Fibroblast of skin of left biceps (primary cell): ENCODE results near the gene SASH3.
"Not testable (repeated sequence)": the region's sequence is repeated elsewhere in the genome, so short reads cannot be mapped to it uniquely, and the experiment has no call there.

Source experiments
- DNase-seq, 2 experiments: peaks; one replicate each; pipeline ENCODE4 v3.0.0-alpha.2; 2013; ENCODE audit warnings: low read depth in 2 of 2

The SASH3 gene

DNA sequence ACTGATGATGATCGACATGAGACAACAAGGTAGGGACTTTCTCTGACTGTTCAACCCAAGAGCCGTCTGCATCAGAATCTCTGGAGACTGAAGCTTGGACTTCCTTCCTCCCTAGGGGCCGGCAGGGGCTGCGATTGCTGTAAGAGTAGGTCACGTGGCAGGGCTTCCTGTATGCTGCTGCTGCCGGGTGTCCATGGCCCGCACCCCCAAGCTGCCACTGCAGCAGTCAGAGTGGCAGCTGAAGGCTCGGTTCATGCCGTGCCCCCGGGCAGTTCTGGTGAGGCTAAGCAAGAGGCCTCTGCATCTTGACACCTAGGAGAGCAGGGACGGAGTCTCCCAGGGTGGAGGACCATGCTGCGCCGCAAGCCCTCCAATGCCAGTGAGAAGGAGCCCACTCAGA, at the start of gene SASH3:
TSS of gene SASH3 (plus strand) at position 203 of the 400 bp plus-strand sequence. CDS start at position 352, 149 bp downstream.
- no peak for DNase-seq

DNA sequence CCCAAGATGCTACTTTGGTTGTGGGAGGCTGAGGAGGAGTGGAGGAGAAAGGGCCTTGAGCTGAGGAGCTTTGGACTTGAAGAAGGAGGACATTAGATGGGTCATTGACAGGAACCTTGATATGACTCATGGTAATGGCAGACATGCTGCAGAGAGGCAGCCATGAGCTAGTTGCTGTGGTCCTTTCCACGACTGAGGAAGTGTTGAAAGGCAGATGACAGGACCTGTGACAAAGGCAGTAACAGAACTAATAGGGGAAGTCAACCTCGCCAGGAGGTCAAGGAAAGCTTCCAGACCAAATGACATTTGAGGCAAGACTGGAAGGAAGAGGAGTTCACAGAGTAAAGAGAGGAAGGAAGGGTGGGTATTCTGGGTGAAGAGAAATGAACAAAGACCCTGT, 48.5 kb upstream of the SASH3 start:
- DNase-seq, result no peak

DNA sequence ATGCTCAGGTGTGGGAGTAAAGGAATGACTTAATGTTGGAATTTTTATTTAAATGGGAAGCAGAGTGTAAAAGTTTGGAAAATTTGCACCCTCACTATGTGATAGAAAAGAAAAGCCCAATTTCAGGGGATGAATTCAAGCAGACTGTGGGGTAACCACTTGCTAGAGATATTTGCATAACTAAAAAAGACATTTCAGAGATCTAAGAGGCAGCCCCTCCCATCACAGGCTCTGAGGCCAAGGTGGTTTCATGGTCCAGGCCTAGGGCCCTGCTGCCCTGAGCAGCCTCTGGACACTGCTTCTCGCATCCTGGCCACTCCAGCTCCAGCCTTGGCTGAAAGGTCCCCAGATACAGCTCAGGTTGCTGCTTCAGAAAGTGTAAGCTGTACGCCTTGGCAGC, 46.9 kb upstream of the SASH3 start:
- no peak for DNase-seq

DNA sequence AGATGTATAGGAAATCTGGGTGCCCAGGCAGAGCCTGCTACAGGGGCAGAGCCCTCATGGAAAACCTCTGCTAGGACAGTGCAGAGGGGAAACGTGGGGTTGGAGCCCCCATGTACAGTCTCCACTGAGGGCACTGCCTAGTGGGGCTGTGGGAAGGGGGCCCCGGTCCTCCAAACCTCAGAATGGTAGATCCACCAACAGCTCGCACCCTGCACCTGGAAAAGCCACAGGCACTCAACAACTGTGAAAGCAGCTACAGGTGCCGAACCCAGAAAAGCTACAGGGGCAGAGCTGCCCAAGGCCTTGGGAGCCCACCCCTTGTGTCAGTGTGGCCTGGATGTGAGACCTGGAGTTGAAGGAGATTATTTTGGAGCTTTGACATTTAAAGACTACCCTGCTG, 46.4 kb upstream of the SASH3 start:
- no peak for DNase-seq

DNA sequence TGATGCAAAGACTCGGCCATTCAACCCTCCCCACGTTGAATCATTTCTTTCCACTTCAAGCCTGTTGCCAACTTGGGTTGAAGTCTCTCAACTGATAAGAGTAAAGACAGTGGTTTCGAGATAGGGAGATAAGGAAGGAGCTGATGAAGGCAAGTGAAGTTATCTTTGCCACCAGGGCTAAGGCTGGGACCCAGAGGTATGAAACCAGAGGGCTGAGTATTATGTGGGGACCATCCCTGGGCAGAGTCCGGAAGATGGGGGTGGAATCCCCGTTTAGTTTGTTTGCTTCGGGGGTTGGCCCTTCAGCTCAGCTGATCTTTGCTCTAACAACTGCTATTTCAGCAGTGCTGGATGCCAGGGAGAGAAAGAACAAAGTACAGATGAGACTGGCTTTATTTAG, 43.3 kb upstream of the SASH3 start:
- no peak for DNase-seq

DNA sequence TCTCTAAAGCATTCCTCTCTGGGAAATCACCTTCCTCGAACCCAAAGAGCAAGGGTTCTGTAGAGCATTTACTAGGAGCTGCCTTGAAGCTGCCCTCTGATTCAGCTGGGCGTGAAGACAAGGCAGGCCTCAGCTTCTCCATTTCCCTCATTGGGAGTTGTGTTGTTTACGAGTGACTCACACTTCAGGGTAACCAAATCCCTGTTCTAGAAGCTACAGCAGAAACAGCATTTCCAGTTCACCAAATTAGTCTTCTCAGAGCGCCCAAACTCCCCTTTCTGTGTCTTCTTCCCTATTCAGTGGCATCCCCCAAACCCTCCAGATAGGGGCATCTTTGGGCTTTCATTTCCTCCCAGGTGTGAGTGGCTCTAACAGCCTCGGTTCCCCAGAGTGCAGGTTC, 41.8 kb upstream of the SASH3 start:
- DNase-seq, result no peak

DNA sequence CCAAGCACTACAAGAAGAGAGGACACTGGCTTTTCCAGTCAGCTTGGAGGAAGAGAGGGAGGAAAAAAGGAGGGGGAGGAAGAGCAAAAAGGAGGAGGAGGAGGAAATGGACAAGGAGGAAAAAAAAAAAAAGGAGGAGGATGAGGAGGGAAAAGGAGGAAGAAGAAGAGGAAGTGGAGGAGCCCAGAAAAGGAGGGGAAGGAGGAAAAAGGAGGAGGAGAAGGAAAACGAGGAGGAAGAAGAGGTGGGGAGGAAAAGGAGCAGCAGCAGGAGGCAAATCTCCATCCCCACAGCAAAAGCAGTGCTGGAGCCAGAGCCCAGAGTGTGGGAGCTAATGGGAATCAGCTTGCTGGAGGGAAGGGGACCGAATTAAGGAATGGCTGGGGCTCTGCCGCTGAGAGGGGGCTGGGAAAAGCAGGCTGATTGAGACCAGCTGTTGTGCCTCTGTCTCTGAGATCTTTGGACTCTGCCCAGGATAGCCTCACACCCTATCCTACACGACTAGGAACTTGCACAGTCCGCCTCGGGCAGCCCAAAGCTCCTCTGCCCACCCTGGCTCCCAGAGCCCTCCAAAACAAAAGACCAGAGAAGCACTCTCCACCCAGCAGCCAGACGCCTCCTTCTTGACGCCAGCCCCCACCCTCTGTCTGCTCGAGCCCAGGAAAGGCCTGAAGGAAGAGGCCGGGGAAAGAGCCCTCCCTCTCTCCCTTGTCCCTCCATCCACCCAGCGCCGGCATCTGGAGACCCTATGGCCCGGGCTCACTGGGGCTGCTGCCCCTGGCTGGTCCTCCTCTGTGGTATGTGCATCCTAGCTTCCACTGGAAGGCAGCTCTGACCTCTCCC, 41.1 kb upstream of the SASH3 start, which contains the start of gene XPNPEP2:
TSS of gene XPNPEP2 (plus strand) at position 514 of the 843 bp plus-strand sequence. CDS start at position 749, 235 bp downstream.
- peak; percentile 54 to 56 for DNase-seq

DNA sequence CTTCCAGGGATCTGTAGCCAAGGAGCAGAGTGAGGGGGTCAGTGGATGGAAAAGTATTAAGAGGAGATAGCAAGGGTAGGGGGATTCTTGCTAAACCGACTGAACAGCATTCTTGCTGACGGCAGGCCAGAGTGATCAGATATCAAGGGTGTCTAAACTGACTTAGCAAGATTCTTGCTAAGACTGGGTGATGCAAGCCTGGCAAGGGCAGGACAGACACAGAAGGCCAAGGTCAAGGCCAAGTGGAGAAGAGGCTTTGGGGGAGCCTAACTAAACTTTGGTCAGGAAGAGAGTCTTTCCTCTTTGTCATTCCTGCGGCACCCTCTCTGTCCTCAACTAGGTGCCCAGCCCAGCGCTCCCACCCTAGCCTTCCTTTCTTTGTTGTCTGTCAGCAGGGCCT, 40.2 kb upstream of the SASH3 start:
- no peak for DNase-seq

DNA sequence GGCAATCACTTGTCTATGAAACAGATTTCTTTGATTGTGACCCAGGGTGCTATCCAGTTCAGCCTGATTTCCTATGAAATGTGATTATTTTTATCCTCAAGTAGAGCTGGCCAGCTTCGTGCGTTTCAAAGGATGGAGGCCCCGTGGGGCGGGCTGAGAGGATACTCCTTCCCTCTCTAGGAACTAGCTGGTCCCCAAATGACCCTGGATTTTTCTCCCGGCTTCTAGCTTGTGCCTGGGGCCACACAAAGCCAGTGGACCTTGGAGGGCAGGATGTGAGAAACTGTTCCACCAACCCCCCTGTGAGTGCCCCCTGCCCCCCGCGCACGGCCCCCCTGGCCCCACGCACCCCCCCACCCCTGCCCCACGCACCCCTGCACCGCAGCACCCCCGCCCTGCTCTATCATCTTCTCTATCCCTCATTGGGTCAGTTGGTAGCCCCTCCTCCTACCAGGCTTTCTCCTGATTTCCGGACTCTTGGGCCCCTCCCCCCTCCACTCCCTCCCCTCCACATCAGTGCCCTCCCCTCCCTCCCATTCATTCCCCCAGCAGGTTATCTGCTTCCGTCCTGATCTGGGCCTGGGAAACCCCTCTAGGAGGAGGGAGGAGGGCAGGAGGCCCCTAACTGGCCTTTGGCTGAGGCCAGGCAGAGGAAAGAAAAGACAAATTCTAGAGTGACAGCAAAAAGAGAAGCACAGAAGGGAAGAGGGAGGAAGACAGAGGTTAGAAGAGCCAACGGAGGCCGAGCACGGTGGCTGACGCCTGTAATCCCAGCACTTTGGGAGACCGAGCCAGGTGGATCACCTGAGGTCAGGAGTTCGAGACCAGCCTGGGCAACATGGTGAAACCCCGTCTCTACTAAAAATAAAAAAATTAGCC, 37.6 kb upstream of the SASH3 start:
- DNase-seq, result no peak

DNA sequence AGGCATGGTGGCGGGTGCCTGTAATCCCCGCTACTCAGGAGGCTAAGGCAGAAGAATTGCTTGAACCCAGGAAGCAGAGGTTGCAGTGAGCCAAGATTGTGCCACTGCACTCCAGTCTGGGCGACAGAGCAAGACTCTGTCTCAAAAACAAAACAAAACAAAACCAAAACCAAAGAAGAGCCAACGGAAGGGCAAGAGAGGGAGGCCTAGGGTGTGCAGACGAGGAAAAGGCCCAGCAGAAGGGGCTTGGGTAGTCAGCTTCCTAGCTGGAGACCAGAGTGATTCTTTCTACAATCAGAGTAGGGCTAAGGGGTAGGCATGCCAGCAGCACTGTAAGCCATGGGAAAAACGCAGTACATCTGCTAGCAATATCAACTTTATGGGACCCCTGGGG, 37.0 kb upstream of the SASH3 start:
- DNase-seq, result not testable (repeated sequence)

DNA sequence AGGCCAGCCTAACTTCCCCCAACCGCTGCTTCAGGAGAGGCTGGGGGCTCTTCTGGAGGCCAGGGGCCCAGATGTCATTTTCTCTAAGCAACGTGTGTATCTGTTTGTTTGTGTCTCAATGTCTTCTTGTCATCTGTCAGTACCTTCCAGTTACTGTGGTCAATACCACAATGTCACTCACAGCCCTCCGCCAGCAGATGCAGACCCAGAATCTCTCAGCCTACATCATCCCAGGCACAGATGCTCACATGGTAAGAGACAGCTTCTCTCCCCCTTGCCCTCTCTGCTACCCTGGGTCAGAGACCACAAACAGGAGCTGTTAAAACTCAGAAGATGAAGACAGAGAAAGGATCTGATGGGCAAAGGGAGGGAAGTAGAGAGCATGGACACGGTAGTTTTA, 35.9 kb upstream of the SASH3 start:
- DNase-seq, result no peak

DNA sequence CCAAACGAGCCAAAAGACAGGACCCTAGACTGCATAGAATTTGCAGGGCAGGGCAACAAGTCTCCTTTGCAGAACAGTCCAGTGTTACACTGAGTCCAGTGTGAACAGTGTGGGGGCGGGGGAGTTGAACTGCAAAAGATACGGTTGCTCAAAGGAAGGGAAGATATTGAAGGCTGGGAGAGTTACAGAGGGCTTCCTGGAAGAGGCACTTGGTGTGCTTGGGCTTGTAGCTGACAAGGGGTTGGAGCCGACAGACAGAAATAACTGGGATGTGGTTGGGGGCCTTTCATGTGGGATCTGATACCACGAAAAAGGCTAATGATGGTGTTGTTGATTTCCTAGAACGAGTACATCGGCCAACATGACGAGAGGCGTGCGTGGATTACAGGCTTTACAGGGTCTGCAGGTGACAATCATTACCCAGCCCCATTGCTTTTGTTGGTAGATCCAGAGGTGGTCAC, 34.9 kb upstream of the SASH3 start:
- DNase-seq, result no peak

DNA sequence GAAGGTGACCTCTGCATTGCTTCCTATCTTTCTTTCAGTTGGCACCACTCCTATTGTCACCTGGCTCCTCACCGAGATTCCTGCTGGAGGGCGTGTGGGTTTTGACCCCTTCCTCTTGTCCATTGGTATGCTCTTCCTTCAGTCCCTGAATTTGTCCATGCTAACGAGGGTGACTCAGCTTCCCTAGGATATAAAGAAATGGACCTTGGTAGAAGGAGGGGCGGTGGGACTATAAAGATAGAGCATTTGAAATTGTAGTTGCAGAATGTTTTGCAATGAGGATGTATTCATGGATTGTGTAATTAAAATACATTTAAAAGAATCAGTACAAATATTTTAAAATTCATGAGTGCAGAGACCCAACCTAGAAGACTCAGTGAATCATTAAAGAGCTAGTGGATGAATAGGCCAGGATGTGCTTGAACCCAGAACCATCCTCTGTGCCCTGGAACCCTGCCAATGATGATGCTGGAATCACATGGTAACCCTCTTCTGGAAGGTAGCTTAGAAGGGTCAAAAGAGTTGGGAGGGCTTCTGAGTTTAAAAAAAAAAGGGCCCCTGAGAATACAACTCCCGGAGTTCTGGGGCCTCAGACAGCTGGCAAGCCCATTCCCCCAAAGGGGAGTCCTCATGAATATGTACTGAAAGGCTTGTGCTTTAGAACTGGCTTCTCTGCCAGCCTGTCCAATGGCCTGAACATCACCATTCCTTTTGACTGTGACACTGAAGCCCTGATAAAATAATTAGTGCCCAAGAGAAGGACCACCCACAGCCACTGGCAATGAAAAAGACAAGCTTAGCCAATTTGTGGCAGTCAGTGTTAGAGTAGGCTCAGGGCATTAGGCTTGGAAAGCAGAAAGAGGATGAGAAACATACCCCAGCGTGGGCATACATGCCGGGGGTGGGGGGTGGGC, 32.9 kb upstream of the SASH3 start:
- no peak for DNase-seq

DNA sequence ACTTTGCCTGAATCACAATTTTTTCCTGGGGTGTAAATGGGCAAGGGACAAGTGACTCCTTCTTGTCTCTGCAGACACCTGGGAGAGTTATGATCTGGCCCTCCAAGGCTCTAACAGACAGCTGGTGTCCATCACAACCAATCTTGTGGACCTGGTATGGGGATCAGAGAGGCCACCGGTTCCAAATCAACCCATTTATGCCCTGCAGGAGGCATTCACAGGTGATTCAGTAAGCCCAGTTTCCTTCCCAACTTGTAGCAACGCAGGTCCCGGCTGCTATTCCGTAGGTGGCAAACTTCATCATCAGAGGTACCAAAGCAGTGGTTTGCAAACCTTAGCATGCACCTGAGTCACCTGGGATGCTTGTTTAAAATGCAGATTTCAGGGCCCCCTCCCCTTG, 32.2 kb upstream of the SASH3 start:
- DNase-seq, result no peak

DNA sequence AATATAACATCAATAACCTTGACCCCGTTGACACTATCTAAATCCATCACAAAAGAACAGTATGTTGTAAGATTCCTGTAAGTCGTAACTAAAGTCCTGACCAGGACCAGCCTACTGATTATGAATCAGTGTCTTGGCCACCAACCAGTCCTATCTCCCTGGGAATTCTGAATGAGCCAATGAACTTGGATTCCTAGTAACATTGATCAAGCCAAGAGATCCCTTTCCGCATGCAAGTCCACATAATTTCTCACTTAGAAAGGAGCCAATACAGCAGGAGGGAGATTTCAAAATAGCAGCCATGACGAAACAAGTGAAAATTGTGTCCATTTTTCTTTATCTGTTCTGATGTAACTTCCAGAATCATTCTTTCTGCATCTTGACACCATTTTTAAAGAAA, 31.4 kb upstream of the SASH3 start:
- peak; percentile 56 to 65 for DNase-seq

DNA sequence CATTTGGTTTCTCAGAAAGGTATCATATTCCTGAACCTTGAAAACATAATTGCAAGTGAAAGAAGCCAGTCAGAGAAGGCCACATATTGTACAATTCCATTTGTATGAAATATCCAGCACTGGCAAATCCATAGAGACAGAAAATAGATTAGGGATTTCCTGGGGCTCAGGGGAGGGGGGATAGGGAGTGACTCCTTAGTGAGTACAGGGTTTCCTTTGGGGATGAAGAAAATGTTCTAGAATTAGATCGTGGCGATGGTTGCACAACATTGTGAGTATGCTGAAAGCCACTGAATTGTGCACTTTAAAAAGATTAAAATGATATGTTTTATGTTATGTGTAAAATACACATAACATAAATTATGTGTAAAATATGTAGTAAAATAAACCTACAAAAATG, 30.7 kb upstream of the SASH3 start:
- DNase-seq, result no peak

DNA sequence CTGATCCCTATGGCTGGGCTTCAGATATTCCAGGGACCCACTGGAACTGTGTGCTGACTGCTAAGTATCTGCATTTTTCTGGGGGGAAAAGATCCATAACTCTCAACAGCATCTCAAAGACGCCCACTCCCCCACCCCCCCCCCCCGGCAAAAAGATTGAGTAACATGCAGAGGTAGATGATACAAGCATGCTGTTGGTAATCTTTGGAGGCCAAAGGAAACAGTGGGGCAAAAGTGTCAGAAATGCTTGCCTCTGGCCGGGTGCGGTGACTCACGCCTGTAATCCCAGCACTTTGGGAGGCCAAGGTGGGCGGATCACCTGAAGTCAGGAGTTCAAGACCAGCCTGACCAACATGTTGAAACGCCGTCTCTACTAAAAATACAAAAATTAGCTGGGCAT, 28.8 kb upstream of the SASH3 start:
- DNase-seq, result no peak

DNA sequence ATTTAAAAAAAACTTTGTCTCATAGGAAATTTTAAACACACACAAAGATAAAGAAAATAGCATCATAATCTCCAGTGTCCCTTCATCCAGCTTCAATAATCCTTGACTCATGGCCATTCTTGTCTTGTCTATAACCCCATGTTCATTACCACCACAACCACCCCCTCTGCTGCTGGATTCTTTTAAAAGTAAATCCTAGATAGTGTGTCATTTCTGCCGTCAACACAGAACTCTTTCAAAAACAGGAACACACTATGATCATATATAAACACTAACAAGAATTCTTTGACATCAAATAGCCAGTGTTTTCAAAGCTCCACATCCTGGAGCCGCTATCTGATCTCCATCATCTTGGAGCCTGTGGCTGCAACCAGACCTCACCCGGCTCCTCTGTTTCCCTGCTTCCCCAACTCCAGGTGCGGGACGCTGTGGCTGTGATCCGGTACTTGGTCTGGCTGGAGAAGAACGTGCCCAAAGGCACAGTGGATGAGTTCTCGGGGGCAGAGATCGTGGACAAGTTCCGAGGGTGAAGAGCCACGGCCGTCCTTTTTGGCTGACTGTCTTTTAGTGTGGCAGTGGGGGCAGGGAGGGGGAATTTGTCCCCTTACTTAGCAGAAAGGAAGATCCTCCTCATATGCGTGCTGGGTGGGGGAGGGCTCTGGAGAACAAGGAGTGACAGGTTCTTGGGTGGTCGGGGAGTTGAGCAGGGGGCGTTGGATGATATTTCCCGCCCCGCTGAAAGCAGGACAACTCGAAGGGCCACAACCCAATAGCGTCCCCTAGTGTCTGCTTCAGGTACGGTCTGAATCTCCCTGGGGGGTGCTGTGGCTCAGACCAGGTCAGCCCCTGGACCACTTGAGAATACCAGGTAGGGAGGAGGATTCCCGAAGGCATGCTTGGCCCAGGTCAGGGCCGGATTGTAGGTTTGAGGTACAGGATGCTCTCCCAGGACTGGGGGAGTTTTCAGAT, 25.4 kb upstream of the SASH3 start:
- DNase-seq, result no peak

DNA sequence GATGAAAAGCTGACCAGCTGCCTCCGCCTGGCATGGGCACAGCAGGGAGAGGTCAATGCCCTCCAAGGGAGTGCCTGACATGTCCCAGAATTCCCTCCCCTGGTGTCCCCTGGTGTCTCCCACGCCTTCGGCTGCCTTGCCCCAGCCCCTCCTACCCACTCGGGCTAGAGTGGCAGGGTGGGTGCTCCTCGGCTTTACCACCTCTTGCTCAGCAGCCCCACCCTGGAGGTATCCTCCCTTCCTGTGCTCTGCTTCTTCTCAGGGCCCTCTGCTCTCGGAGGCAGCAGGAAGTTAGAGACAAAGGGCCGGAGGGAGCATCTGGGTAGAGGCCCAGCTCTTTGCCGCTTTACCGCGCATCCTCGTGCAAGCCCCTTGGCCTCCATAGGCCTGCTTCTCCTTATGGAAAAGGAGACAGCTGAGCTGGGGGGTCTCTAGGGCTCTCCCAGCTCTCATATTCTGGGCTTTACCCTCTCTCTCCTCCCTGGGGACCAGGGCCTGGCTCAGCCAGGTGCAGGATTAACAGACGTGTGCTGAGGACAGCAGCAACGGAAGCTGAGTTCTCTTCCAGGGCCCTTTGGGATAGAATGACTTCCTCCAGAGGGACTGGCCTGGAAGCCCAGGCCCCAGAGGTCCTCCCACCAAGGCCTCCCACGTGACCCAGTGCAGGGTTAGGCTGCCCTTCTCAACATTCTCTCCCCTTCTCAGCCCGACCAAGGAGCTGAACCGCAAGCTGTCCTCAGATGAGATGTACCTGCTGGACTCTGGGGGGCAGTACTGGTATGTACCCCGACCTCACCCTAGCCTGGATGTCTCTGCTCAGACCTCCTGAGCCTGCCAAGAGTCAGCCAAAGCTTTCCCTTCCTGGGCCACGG, 23.7 kb upstream of the SASH3 start:
- no peak for DNase-seq
